Sigmoid colon (tissue), 7 donors: ENCODE data around the gene EML4. TPM values are rescaled to one million over a fixed set of nuclear protein-coding genes. Genes with fewer than 3 reads are reported as not detected.
"Not testable (repeated sequence)": the region's sequence is repeated elsewhere in the genome, so short reads cannot be mapped to it uniquely, and the experiment has no call there.

Source experiments
- DNase-seq: peaks from one replicate; pipeline ENCODE4 v3.0.0-alpha.2; 2019
- H3K27ac ChIP-seq, 4 donors: fragments of 200-600 bp; sonication (generic); one replicate each; pipeline ENCODE4 v1.5.1; 2016 to 2019; ENCODE audit warnings: mild to moderate bottlenecking in 1 of 4
- H3K27me3 ChIP-seq, 3 donors: fragments of 200-600 bp; sonication (generic); one replicate each; pipeline ENCODE4 v1.5.1; 2019; ENCODE audit warnings: mild to moderate bottlenecking in 1 of 3
- H3K36me3 ChIP-seq, 4 donors: fragments of 200-600 bp; sonication (generic); one replicate each; pipeline ENCODE4 v1.5.1; 2016 to 2019
- H3K4me1 ChIP-seq, 4 donors: fragments of 200-600 bp; sonication (generic); one replicate each; pipeline ENCODE4 v1.5.1; 2017 to 2019
- H3K4me3 ChIP-seq, 4 donors: fragments of 200-600 bp; sonication (generic); one replicate each; pipeline ENCODE4 v1.5.1; 2017 to 2019; ENCODE audit warnings: mild to moderate bottlenecking in 2 of 4, moderate library complexity in 1 of 4
- H3K9me3 ChIP-seq, 4 donors: fragments of 200-600 bp in 3 of 4; sonication (generic) in 3 of 4; one replicate each; pipeline versions ENCODE4 v1.5.1 to v1.6.1; 2013 to 2019
- CTCF ChIP-seq, 4 experiments: fragments of 450-650 bp in 3 of 4; fragments of 200-600 bp in 1 of 4; IDR thresholded peaks; one replicate each; pipeline ENCODE4 v1.5.1; 2016 to 2019; ENCODE audit warnings: antibody characterized with exemption in 4 of 4, mild to moderate bottlenecking in 3 of 4, moderate library complexity in 2 of 4
- EP300 ChIP-seq, 4 donors: sonication (generic); formaldehyde crosslinking; IDR thresholded peaks; one replicate each; pipeline ENCODE4 v1.6.1; 2017; ENCODE audit warnings: antibody characterized with exemption in 4 of 4
- POLR2A ChIP-seq, 2 donors: fragments of 450-650 bp; IDR thresholded peaks; one replicate each; pipeline ENCODE4 v1.6.1; 2016; ENCODE audit warnings: antibody characterized with exemption in 2 of 2, mild to moderate bottlenecking in 2 of 2, moderate library complexity in 2 of 2
- POLR2AphosphoS5 ChIP-seq, 4 donors: sonication (generic); formaldehyde crosslinking; IDR thresholded peaks; one replicate each; pipeline ENCODE4 v1.6.1; 2017; ENCODE audit warnings: antibody characterized with exemption in 4 of 4
- WGBS, 2 donors: extraction: QIAGEN DNeasy Blood & Tissue Kit; methylation state at CpG; one replicate each; pipeline ENCODE4 v1.1.7; 2013; 5-methylcytosine and 5-hydroxymethylcytosine counted together
- intact Hi-C: fragments of 100-400 bp; cut with DNase I; formaldehyde crosslinking; loops from one replicate; pipeline ENCODE4 v1.15.1; 2023
- polyA plus RNA-seq, 3 donors: library from polyadenylated mRNA; stranded (reverse); fragments of 200-250 nt; gene quantifications; one replicate each; pipeline ENCODE4 v1.2.3, GENCODE V29; 2013
- total RNA-seq, 4 donors: library from RNA; depleted of rRNA; stranded (reverse); fragments of >200 nt; gene quantifications; one replicate each; pipeline ENCODE4 v1.1.0, GENCODE V29; 2016
- donor health status: healthy with polysubstance abuse.
- donor health status: Bipolar disorder and iron deficiency.
- donor health status: healthy.

EML4 gene
- total and polyA plus RNA-seq, 7 donors: 16.1 to 27.8 (median 17.8) TPM

GRCh38 chr2:42270757-42271156, 101.6 kb downstream of the EML4 start:
- H3K36me3 ChIP-seq: no peaks in the 10 kb centered on the region
- no peak overlapping the region for H3K4me3 ChIP-seq
- no peak for DNase-seq
- peaks cover 0 to 11% (median 7%) of the 10 kb centered on the region in 4 donors for H3K4me1 ChIP-seq
- no peaks in the 10 kb centered on the region for H3K9me3 ChIP-seq
- no peaks in the 10 kb centered on the region for H3K27me3 ChIP-seq
- intact Hi-C loops: no loop called here
- TF ChIP-seq POLR2A (IDR thresholded peaks at IDR 0.05): no peak
- H3K27ac ChIP-seq: peak overlapping the region; percentile 41 to 58 (median 46)
- WGBS, 2 donors: 93 to 99% methylated on average over 5 of the region's 5 CpGs

GRCh38 chr2:42271246-42271645, 102.1 kb downstream of the EML4 start:
- intact Hi-C loops, H3K4me3 ChIP-seq, H3K36me3 ChIP-seq, H3K9me3 ChIP-seq, DNase-seq, H3K27me3 ChIP-seq: not testable (repeated sequence)
- 83 to 91% methylated on average over 5 of the region's 5 CpGs for WGBS, 2 donors
- H3K4me1 ChIP-seq: peaks cover 0 to 11% (median 7%) of the 10 kb centered on the region in 4 donors
- peak overlapping the region; percentile 41 to 58 (median 46) for H3K27ac ChIP-seq

GRCh38 chr2:42274863-42275262, 105.7 kb downstream of the EML4 start:
- Histone ChIP-seq H3K27ac (no peak overlapping the region), H3K9me3 (no peaks in the 10 kb centered on the region), H3K4me3 (no peak overlapping the region), H3K4me1 (peaks cover 0 to 11% (median 7%) of the 10 kb centered on the region in 4 donors), H3K36me3 (no peaks in the 10 kb centered on the region), H3K27me3 (no peaks in the 10 kb centered on the region)
- no peak for TF ChIP-seq CTCF (IDR thresholded peaks at IDR 0.05)
- TF ChIP-seq POLR2A (IDR thresholded peaks at IDR 0.05): no peak
- TF ChIP-seq POLR2AphosphoS5 (IDR thresholded peaks at IDR 0.05): no peak
- TF ChIP-seq EP300 (IDR thresholded peaks at IDR 0.05): no peak
- DNase-seq: no peak
- WGBS, 2 donors: 92 to 93% methylated on average over 2 of the region's 2 CpGs
- intact Hi-C loops: no loop called here

GRCh38 chr2:42281416-42282081, 112.4 kb downstream of the EML4 start:
- no peak for DNase-seq
- WGBS, 2 donors: 70 to 85% methylated on average over 2 of the region's 2 CpGs
- H3K27ac ChIP-seq: no peak overlapping the region
- no peaks in the 10 kb centered on the region for H3K4me1 ChIP-seq
- no peak overlapping the region for H3K4me3 ChIP-seq
- peaks cover 0 to 28% (median 3%) of the 10 kb centered on the region in 4 donors for H3K36me3 ChIP-seq
- no peaks in the 10 kb centered on the region for H3K27me3 ChIP-seq
- intact Hi-C loops: no loop called here
- no peak for TF ChIP-seq CTCF (IDR thresholded peaks at IDR 0.05)
- no peak for TF ChIP-seq EP300 (IDR thresholded peaks at IDR 0.05)
- TF ChIP-seq POLR2AphosphoS5 (IDR thresholded peaks at IDR 0.05): no peak
- TF ChIP-seq POLR2A (IDR thresholded peaks at IDR 0.05): no peak
- no peaks in the 10 kb centered on the region for H3K9me3 ChIP-seq

- 90 to 93% methylated on average over 6 of the region's 6 CpGs for WGBS, 2 donors
- H3K4me3 ChIP-seq: no peak overlapping the region
- no peak overlapping the region for H3K27ac ChIP-seq
- no peak for DNase-seq
- intact Hi-C loops: no loop called here
- no peak for TF ChIP-seq POLR2A (IDR thresholded peaks at IDR 0.05)
- TF ChIP-seq CTCF (IDR thresholded peaks at IDR 0.05): no peak
- no peak for TF ChIP-seq EP300 (IDR thresholded peaks at IDR 0.05)
- no peak for TF ChIP-seq POLR2AphosphoS5 (IDR thresholded peaks at IDR 0.05)
- H3K36me3 ChIP-seq: peaks cover 0 to 28% (median 8%) of the 10 kb centered on the region in 4 donors
- H3K4me1 ChIP-seq: no peaks in the 10 kb centered on the region
- H3K9me3 ChIP-seq: no peaks in the 10 kb centered on the region
- H3K27me3 ChIP-seq: no peaks in the 10 kb centered on the region
Observed at GRCh38 chr2:42284019-42284418, 114.9 kb downstream of the EML4 start.
